ENCODE results near the gene ANKRD33B. TPM values are rescaled to one million over a fixed set of nuclear protein-coding genes. Genes with fewer than 3 reads are reported as not detected.

Gene ANKRD33B
- total and polyA plus RNA-seq, 2 of the 13 experiments (the other 11 are each of a cell fraction or from before 2014, with no cell fraction given), result 0.02 TPM; not detected in 1

- in situ Hi-C loops (cut with HindIII; ENCODE audit: extremely low pct_ligation_motif_present, low pct_unique_long_range_greater_than_20kb), result no loop called here
- no peak overlapping the region for H2AFZ ChIP-seq (ENCODE audit: low read length)
- CTCF ChIA-PET (ENCODE audit: low intra/inter-chr PET ratio, low total read pairs), result no interaction called here
These were observed 115.6 kb downstream of the ANKRD33B start for GRCh38 chr5:10679336-10679988.

GRCh38 chr5:10680876-10681481 lies 117.1 kb downstream of the ANKRD33B start:
- DNase-seq (ENCODE audit: low spot score) (no peak), FAIRE-seq (no peak), ATAC-seq (no peak)
- CTCF ChIA-PET (ENCODE audit: low intra/inter-chr PET ratio, low total read pairs), result no interaction called here
- no TSS peak for BruUV-seq (replicated peaks)
- Histone ChIP-seq H4K20me1 (ENCODE audit: insufficient read depth, low read length) (0 out of 2 replicates have a peak, but pooled peaks cover 3% of the 10 kb centered on the region), H3K27me3 (ENCODE audit: control insufficient read depth in 1 of 2, insufficient read depth in 2 of 2, low read length in 2 of 2) (no peaks in the 10 kb centered on the region), H3K4me2 (ENCODE audit: low read depth, low read length) (no peak overlapping the region), H2AFZ (ENCODE audit: low read length) (no peak overlapping the region), H3K4me1 (ENCODE audit: insufficient read depth, low read length) (no peaks in the 10 kb centered on the region), H3K79me2 (ENCODE audit: insufficient read depth, low read length) (no peaks in the 10 kb centered on the region), H3K9me3 (ENCODE audit: low read length) (no peaks in the 10 kb centered on the region), H3K4me3 (replicated peaks in 1 of 3; ENCODE audit: insufficient read depth in 1 of 3, low read depth in 2 of 3, low read length in 3 of 3) (no peak overlapping the region), H3K9ac (ENCODE audit: insufficient read depth, low read depth, low read length) (no peak overlapping the region), H3K27ac (ENCODE audit: extremely low read length, insufficient read depth, low read length) (no peak overlapping the region), H3K36me3 (replicated peaks in 1 of 2; ENCODE audit: control insufficient read depth in 1 of 2, insufficient read depth in 2 of 2, low read length in 2 of 2) (peaks cover 33 to 59% of the 10 kb centered on the region in 2 experiments)
- intact Hi-C loops (cut with micrococcal nuclease; ENCODE audit: unreplicated experiment) (no loop called here), in situ Hi-C loops (cut with HindIII; ENCODE audit: extremely low pct_ligation_motif_present, low pct_unique_long_range_greater_than_20kb) (no loop called here)
- 97% methylated on average over 9 of the region's 17 CpGs for whole genome bisulfite sequencing (ENCODE audit: low lambda C conversion rate)
- POLR2A ChIA-PET, result no interaction called here
- TF ChIP-seq SYNCRIP (IDR thresholded peaks at IDR 0.05; ENCODE audit: insufficient read depth, low read depth, low read length) (no peak), KDM2A (CRISPR knock-in tag; IDR thresholded peaks at IDR 0.05; ENCODE audit: borderline replicate concordance, low read depth) (no peak), ATM (IDR thresholded peaks at IDR 0.05; ENCODE audit: borderline replicate concordance) (no peak)
- TF ChIP-seq, protein P1, sequence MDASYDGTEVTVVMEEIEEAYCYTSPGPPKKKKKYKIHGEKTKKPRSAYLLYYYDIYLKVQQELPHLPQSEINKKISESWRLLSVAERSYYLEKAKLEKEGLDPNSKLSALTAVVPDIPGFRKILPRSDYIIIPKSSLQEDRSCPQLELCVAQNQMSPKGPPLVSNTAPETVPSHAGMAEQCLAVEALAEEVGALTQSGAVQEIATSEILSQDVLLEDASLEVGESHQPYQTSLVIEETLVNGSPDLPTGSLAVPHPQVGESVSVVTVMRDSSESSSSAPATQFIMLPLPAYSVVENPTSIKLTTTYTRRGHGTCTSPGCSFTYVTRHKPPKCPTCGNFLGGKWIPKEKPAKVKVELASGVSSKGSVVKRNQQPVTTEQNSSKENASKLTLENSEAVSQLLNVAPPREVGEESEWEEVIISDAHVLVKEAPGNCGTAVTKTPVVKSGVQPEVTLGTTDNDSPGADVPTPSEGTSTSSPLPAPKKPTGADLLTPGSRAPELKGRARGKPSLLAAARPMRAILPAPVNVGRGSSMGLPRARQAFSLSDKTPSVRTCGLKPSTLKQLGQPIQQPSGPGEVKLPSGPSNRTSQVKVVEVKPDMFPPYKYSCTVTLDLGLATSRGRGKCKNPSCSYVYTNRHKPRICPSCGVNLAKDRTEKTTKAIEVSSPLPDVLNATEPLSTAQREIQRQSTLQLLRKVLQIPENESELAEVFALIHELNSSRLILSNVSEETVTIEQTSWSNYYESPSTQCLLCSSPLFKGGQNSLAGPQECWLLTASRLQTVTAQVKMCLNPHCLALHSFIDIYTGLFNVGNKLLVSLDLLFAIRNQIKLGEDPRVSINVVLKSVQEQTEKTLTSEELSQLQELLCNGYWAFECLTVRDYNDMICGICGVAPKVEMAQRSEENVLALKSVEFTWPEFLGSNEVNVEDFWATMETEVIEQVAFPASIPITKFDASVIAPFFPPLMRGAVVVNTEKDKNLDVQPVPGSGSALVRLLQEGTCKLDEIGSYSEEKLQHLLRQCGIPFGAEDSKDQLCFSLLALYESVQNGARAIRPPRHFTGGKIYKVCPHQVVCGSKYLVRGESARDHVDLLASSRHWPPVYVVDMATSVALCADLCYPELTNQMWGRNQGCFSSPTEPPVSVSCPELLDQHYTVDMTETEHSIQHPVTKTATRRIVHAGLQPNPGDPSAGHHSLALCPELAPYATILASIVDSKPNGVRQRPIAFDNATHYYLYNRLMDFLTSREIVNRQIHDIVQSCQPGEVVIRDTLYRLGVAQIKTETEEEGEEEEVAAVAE (CRISPR knock-in tag; IDR thresholded peaks at IDR 0.05; ENCODE audit: borderline replicate concordance), result no peak
- TF ChIP-seq, protein P2, sequence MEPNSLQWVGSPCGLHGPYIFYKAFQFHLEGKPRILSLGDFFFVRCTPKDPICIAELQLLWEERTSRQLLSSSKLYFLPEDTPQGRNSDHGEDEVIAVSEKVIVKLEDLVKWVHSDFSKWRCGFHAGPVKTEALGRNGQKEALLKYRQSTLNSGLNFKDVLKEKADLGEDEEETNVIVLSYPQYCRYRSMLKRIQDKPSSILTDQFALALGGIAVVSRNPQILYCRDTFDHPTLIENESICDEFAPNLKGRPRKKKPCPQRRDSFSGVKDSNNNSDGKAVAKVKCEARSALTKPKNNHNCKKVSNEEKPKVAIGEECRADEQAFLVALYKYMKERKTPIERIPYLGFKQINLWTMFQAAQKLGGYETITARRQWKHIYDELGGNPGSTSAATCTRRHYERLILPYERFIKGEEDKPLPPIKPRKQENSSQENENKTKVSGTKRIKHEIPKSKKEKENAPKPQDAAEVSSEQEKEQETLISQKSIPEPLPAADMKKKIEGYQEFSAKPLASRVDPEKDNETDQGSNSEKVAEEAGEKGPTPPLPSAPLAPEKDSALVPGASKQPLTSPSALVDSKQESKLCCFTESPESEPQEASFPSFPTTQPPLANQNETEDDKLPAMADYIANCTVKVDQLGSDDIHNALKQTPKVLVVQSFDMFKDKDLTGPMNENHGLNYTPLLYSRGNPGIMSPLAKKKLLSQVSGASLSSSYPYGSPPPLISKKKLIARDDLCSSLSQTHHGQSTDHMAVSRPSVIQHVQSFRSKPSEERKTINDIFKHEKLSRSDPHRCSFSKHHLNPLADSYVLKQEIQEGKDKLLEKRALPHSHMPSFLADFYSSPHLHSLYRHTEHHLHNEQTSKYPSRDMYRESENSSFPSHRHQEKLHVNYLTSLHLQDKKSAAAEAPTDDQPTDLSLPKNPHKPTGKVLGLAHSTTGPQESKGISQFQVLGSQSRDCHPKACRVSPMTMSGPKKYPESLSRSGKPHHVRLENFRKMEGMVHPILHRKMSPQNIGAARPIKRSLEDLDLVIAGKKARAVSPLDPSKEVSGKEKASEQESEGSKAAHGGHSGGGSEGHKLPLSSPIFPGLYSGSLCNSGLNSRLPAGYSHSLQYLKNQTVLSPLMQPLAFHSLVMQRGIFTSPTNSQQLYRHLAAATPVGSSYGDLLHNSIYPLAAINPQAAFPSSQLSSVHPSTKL (CRISPR knock-in tag; IDR thresholded peaks at IDR 0.05), result no peak

More at GRCh38 chr5:10679336-10679988, 115.6 kb downstream of the ANKRD33B start:
- TF ChIP-seq TOE1 (CRISPR knock-in tag; IDR thresholded peaks at IDR 0.05) (no peak), WIZ (CRISPR knock-in tag; IDR thresholded peaks at IDR 0.05) (no peak), AGO2 (optimal IDR thresholded peaks at IDR 0.05; ENCODE audit: low read depth, low read length) (peak; percentile 62), ZNF879 (CRISPR knock-in tag; IDR thresholded peaks at IDR 0.05) (no peak), ZBTB3 (CRISPR knock-in tag; IDR thresholded peaks at IDR 0.05; ENCODE audit: borderline replicate concordance, low read depth) (no peak), SRSF9 (IDR thresholded peaks at IDR 0.05; ENCODE audit: borderline replicate concordance, insufficient read depth, low read depth, low read length, poor library complexity, severe bottlenecking) (no peak)
- TF ChIP-seq, protein P3, sequence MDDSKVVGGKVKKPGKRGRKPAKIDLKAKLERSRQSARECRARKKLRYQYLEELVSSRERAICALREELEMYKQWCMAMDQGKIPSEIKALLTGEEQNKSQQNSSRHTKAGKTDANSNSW (CRISPR knock-in tag; IDR thresholded peaks at IDR 0.05; ENCODE audit: borderline replicate concordance), result no peak
- Histone ChIP-seq H3K36me3 (replicated peaks in 1 of 2; ENCODE audit: control insufficient read depth in 1 of 2, insufficient read depth in 2 of 2, low read length in 2 of 2) (peaks cover 28 to 48% of the 10 kb centered on the region in 2 experiments), H3K27me3 (ENCODE audit: control insufficient read depth in 1 of 2, insufficient read depth in 2 of 2, low read length in 2 of 2) (no peaks in the 10 kb centered on the region), H3K9me3 (ENCODE audit: low read length) (no peaks in the 10 kb centered on the region), H4K20me1 (ENCODE audit: insufficient read depth, low read length) (no peaks in the 10 kb centered on the region), H3K79me2 (ENCODE audit: insufficient read depth, low read length) (no peaks in the 10 kb centered on the region), H3K27ac (ENCODE audit: extremely low read length, insufficient read depth, low read length) (no peak overlapping the region), H3K4me2 (ENCODE audit: low read depth, low read length) (no peak overlapping the region), H3K4me1 (ENCODE audit: insufficient read depth, low read length) (no peaks in the 10 kb centered on the region), H3K9ac (ENCODE audit: insufficient read depth, low read depth, low read length) (no peak overlapping the region), H3K4me3 (replicated peaks in 1 of 3; ENCODE audit: insufficient read depth in 1 of 3, low read depth in 2 of 3, low read length in 3 of 3) (no peak overlapping the region)
- ATAC-seq (no peak), FAIRE-seq (no peak), DNase-seq (ENCODE audit: low spot score) (no peak)
- no TSS peak for BruUV-seq (replicated peaks)
- intact Hi-C loops (cut with micrococcal nuclease; ENCODE audit: unreplicated experiment), result no loop called here
- 100% methylated on average over 12 of the region's 15 CpGs for WGBS (ENCODE audit: low lambda C conversion rate)
- POLR2A ChIA-PET, result no interaction called here
